ENCODE results near the gene PAIP2.
"Not testable (repeated sequence)": the region's sequence is repeated elsewhere in the genome, so short reads cannot be mapped to it uniquely, and the experiment has no call there.

PAIP2 gene

GRCh38 chr5:139315056-139315615 lies 26.5 kb upstream of the PAIP2 start:
- DNase-seq (ENCODE audit: low spot score) = no peak

GRCh38 chr5:139335811-139336210 lies 5.8 kb upstream of the PAIP2 start:
- no peak for DNase-seq (ENCODE audit: low spot score)

- DNase-seq (ENCODE audit: low spot score) = no peak
Observed at GRCh38 chr5:139340051-139340450, 1.6 kb upstream of the PAIP2 start.

DNA sequence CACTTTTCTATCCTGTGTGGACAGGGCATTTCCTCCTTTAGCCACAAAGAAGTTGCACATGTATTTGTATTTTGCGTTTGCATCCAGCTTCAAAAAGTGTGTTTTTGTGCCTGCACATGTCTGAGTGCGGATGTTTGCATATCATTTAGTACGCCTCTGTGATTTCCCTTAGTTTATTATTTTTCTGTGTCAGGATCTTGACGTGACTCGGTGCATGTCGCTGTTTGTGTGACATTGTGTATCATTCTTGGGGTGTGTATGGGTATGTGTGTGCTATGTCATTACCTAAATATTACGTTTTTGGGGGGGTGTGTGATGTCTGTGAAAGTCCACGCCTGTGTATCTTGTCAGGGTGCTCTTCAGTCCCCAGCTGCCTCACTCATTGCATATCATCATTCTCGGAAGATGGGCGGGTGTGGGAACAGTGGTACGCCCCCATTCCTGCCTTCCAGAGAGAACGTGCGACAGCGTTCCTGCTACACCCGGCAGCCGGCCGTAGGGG lies 416 bp upstream of the PAIP2 start:
- DNase-seq (ENCODE audit: low spot score) = no peak

- DNase-seq (ENCODE audit: low spot score) = no peak
Observed at GRCh38 chr5:139342423-139342723, 719 bp downstream of the PAIP2 start.

DNA sequence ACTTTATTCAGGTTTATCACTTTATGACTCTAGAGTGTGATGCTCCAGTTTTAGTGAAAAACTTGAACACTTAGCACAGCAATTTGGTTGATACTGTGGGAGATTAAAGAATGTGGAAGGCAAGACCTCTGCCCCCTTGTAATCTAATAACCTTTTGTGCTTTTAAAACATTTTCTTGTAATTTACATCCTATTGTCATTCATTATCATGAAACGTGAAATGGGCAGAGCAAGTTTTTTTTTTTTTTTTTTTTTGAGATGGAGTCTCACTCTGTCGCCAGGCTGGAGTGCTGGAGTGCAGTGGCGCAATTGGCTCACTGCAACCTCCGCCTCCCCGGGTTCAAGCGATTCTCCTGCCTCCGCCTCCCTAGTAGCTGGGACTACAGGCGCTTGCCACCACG lies 1.8 kb downstream of the PAIP2 start:
- DNase-seq (ENCODE audit: low spot score) = no peak

DNA sequence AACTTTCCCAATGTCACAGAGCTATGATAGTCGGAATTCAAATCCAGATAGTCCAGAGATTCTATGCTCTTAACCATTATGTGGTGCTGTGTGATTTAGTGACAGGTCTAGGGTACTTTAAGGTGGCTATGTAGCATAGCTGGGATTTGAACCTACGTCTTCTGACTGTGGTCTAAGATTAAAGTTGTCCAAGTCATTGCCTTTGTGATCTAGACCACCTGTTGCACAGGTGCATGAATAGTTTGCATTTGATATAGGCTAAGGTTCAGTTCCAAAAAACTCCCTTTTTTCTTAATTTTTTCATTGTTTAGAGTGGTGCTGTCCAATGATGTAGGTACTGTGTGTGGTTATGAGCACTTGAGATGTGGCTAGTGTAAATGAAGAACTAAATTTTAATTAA lies 2.5 kb downstream of the PAIP2 start:
- DNase-seq (ENCODE audit: low spot score) = no peak

- not testable (repeated sequence) for DNase-seq (ENCODE audit: low spot score)
Observed at GRCh38 chr5:139345442-139345841, 3.8 kb downstream of the PAIP2 start.

GRCh38 chr5:139347863-139348262 lies 6.2 kb downstream of the PAIP2 start:
- DNase-seq (ENCODE audit: low spot score) = not testable (repeated sequence)

- DNase-seq (ENCODE audit: low spot score) = no peak
Observed at GRCh38 chr5:139354186-139354585, 12.5 kb downstream of the PAIP2 start.

DNA sequence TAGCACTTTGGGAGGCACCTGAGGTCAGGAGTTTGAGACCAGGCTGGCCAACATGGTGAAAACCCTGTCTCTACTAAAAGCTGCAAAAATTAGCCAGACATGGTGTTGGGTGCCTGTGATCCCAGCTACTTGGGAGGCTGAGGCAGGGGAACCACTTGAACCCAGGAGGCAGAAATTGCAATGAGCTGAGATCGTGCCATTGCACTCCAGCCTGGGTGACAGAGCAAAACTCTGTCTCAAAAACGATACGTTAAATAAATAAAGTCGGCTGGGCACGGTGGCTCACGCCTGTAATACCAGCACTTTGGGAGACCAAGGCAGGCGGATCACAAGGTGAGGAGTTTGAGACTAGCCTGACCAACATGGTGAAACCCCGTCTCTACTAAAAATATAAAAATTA lies 14.2 kb downstream of the PAIP2 start:
- DNase-seq (ENCODE audit: low spot score) = not testable (repeated sequence)

DNA sequence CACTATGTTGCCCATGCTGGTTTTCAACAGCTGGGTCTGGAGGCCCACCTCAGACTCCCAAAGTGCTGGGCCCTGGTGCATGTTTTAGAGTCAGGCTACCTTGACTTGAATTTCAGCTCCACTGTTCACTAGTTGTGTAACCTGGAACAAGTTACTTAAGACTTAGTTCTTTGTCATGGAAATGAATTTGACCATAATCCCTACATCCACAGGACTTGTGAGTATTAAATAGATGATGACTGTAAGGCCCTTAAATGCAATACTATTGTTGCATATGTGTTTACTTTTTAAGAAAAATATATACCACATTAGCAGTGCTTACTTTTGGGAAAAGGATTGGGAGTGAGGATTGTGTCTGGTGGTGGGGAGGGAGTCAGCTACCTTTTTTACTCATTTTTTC lies 16.4 kb downstream of the PAIP2 start:
- no peak for DNase-seq (ENCODE audit: low spot score)

GRCh38 chr5:139360384-139360783 lies 18.7 kb downstream of the PAIP2 start:
- DNase-seq (ENCODE audit: low spot score) = no peak

GRCh38 chr5:139361835-139362429 lies 20.3 kb downstream of the PAIP2 start:
- DNase-seq (ENCODE audit: low spot score) = no peak

- DNase-seq (ENCODE audit: low spot score) = no peak
Observed at GRCh38 chr5:139363937-139364336, 22.3 kb downstream of the PAIP2 start.

GRCh38 chr5:139364466-139364865 lies 22.8 kb downstream of the PAIP2 start:
- no peak for DNase-seq (ENCODE audit: low spot score)

DNA sequence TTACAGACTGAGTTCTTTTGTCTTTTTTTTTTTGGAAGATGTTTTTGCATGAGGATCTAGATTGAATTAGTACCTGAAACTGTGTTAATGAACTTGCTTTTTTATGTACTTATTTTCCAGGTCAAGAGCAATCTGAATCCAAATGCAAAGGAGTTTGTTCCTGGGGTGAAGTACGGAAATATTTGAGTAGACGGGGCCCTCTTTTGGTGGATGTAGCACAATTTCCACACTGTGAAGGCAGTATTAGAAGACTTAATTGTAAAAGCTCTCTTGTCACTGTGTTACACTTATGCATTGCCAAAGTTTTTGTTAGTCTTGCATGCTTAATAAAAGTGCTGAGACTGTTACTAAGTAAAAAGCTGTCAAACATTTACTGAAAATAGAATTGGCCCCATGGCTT lies 27.0 kb downstream of the PAIP2 start:
- no peak for DNase-seq (ENCODE audit: low spot score)

- no peak for DNase-seq (ENCODE audit: low spot score)
Observed at GRCh38 chr5:139369181-139369580, 27.5 kb downstream of the PAIP2 start.

DNA sequence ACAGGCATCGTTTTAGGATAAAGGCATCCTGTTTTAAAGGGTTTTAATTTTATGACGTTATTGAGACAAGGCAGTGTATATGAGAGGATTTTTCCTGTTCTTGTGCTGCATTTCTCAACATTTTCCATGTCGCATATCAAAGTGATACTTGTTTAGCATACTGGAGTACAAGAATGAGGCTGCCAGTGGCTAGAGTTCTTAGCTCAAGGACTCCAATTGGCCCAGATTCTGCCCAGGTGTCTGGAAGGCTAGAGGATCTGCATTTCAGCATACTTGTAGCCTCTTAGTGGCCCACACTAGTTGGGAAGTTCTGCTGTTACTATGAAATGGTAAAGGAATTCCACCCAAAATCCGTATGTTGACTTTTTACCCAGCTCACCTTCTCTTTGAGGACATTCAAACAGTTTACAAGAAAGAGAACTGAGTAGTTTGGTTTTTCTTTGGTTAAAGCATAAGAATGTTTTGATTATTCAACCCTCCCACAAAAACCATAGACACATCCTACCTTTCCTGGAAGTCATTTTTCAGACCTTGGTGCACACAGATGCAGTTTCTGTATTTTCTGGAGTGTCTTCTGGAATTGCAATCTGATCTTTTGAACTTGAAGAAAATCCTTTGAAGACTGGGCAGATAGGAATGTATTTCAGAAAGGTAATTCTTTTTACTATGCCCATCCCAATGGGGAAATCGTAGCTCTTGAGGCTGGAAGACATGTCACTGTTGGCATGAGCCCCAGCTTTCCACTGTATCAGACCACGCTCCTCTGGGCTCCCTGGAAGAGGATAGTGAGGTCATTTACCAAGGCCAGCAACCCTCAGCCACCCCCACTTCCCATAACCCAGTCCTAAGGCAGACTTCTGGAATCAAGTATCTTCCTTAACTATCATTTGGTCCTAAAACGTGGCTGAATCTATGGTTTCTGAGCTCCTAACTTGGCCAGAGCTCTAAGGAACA lies 30.1 kb downstream of the PAIP2 start:
- DNase-seq (ENCODE audit: low spot score) = no peak

GRCh38 chr5:139374909-139375308 lies 33.3 kb downstream of the PAIP2 start:
- DNase-seq (ENCODE audit: low spot score) = no peak

DNA sequence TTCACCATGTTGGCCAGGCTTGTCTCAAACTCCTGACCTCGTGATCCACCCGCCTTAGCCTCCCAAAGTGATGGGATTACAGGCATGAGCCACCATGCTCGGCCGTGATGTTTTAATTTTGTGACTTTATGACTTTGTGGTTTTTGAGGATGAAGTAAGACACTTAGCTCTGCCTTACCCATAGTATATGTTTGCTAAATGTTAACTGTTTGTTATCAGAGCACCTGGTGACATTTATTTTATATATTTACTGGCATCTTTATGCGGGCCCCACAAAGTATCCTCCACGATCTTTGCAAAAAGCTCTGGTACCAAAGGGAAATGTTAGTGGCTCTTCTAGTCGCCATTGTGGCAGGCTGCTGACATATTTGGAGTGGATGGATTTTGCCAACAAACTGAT lies 34.7 kb downstream of the PAIP2 start:
- DNase-seq (ENCODE audit: low spot score) = no peak

- no peak for DNase-seq (ENCODE audit: low spot score)
Observed at GRCh38 chr5:139377226-139377625, 35.6 kb downstream of the PAIP2 start.
